Fibroblast of skin of left quadriceps (primary cell): ENCODE results near the gene DUSP21.
A peak's percentile ranks its signal among the peaks of the same experiment; 100 is the strongest.
"Not testable (repeated sequence)": the region's sequence is repeated elsewhere in the genome, so short reads cannot be mapped to it uniquely, and the experiment has no call there.

Experiments used
- DNase-seq, 2 experiments: peaks; one replicate each; pipeline ENCODE4 v3.0.0-alpha.2; 2013; ENCODE audit warnings: low read depth in 2 of 2

Gene DUSP21

DNA sequence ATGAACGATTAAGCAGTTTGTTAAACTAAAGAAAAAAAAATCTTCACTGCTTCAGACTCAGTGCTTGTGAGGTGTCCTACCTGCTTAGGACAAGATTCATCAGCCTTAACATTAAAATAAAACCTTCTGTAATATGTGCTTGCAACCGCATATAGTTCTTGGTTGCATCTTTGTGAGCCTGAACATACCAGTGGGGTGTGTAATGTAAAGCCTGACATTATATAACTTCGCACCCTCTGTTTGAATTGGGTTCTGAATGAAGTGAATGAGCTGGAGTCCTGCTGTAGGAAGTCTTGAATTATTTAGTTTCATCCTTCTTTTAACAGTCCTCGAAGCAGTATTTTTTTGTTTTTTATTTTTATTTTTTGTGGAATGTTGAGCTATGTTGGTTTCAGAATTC, 32.3 kb downstream of the DUSP21 start:
- DNase-seq: peak in 1 of 2 experiments; percentile 3

- no peak for DNase-seq
These were observed 32.9 kb downstream of the DUSP21 start for GRCh38 chrX:44876767-44877166.

DNA sequence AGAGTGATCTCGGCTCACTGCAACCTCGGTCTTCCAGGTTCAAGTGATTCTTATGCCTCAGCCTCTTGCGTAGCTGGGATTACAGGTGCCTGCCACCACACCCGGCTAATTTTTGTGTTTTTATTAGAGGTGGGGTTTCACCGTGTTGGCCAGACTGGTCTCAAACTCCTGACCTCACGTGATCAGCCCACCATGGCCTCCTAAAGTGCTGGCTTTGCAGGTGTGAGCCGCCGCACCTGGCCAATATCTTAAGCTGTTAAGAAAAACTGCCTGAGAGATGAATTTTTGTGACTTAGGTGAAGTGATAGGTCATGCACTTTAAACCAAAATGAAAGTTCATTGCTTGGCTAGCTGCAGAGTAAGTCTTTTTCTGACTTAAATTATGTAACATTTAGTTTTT, 35.0 kb downstream of the DUSP21 start:
- DNase-seq: no peak

GRCh38 chrX:44881549-44881948, 37.7 kb downstream of the DUSP21 start:
- DNase-seq: no peak

- no peak for DNase-seq
These were observed 38.8 kb downstream of the DUSP21 start for GRCh38 chrX:44882635-44883034.

- no peak for DNase-seq
These were observed 41.1 kb downstream of the DUSP21 start for GRCh38 chrX:44884944-44885343.

DNA sequence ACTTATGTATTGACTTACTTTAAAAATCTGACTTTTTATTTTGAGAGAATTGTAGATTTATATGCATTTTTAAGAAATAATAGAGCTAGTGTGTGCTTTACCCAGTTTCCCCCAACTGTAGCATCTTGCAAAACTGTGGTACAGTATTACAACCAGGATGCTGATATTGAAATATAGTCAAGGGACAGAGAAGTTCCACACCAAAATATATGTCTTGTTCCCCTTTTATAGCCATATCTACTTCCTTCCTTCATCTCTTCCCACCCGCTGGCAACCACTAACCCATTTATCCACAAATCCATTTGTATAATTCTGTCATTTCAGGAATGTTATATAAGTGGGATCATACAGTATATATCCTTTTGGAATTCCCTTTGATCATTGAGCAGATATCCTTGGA, 46.0 kb downstream of the DUSP21 start:
- DNase-seq: no peak

DNA sequence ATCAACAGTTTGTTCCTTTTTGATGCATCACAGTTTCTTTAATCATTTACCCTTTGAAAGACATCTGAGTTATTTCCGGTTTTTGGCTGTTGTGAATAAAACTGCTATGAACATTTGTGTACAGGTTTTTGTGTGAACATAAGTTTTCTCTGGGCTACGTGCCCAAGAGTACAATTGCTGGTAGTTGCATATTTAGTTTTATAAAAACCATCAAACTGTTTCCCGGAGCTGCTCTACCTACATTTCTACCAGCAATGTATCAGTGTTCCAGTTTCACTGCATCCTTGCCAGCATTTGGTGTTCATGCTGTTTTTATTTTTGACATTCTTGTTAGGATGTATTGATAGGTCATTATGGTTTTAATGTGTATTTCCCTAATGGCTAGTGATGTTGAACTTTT, 46.4 kb downstream of the DUSP21 start:
- DNase-seq: no peak

DNA sequence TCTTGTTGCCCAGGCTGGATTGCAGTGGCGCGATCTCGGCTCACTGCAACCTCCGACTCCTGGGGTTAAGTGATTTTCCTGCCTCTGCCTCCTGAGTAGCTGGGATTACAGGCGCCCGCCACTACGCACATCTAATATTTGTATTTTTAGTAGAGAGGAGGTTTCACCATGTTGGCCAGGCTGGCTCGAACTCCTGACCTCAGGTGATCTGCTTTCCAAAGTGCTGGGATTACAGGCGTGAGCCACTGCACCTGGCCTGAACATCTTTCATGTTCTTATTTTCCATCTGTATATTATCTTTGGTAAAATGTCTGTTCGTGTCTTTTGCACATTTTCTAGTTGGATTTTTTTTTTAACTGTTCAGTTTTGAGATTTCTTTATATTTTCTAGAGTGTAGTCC, 46.9 kb downstream of the DUSP21 start:
- DNase-seq: not testable (repeated sequence)

GRCh38 chrX:44891642-44892041, 47.8 kb downstream of the DUSP21 start:
- no peak for DNase-seq
